Gastroesophageal sphincter (tissue), 4 donors: ENCODE data around the gene PRRG2. TPM values are rescaled to one million over a fixed set of nuclear protein-coding genes. Genes with fewer than 3 reads are reported as not detected.

Source experiments
- ATAC-seq: fragments of 150-250 bp; one replicate; pipeline ENCODE4 v1.9.1; 2016; ENCODE audit warnings: mild to moderate bottlenecking, moderate library complexity
- H3K27ac ChIP-seq, 4 donors: fragments of 200-600 bp; sonication (generic) in 3 of 4; 1 replicate in 3 of 4; 2 replicates in 1 of 4; pipeline ENCODE4 v1.5.1; 2016 to 2019
- H3K27me3 ChIP-seq: fragments of 200-600 bp; sonication (generic); one replicate; pipeline ENCODE4 v1.5.1; 2019
- H3K36me3 ChIP-seq, 2 donors: fragments of 200-600 bp; sonication (generic); one replicate each; pipeline ENCODE4 v1.5.1; 2019; ENCODE audit warnings: control low read depth in 1 of 2
- H3K4me1 ChIP-seq, 3 donors: fragments of 200-600 bp; sonication (generic); 1 replicate in 2 of 3; 2 replicates in 1 of 3; pipeline ENCODE4 v1.5.1; 2016 to 2019; ENCODE audit warnings: control low read depth in 2 of 3
- H3K4me3 ChIP-seq, 2 donors: fragments of 200-600 bp; sonication (generic); one replicate each; pipeline ENCODE4 v1.5.1; 2019; ENCODE audit warnings: mild to moderate bottlenecking in 1 of 2, moderate library complexity in 1 of 2
- H3K9me3 ChIP-seq, 3 donors: fragments of 200-600 bp; sonication (generic); one replicate each; pipeline ENCODE4 v1.5.1; 2017 to 2019; ENCODE audit warnings: control low read depth in 2 of 3
- EP300 ChIP-seq: sonication (generic); formaldehyde crosslinking; IDR thresholded peaks from one replicate; pipeline ENCODE4 v1.6.1; 2017; ENCODE audit warnings: antibody characterized with exemption, mild to moderate bottlenecking
- POLR2A ChIP-seq, 2 donors: fragments of 450-650 bp; IDR thresholded peaks; one replicate each; pipeline ENCODE4 v1.6.1; 2017; ENCODE audit warnings: antibody characterized with exemption in 2 of 2, mild to moderate bottlenecking in 2 of 2, moderate library complexity in 1 of 2
- POLR2AphosphoS5 ChIP-seq: sonication (generic); formaldehyde crosslinking; IDR thresholded peaks from one replicate; pipeline ENCODE4 v1.6.1; 2017; ENCODE audit warnings: antibody characterized with exemption
- WGBS, 2 donors: methylation state at CpG; one replicate each; pipeline ENCODE4 v1.1.5; 2018; ENCODE audit warnings: low coverage in 1 of 2; 5-methylcytosine and 5-hydroxymethylcytosine counted together
- total RNA-seq, 4 donors: library from RNA; depleted of rRNA; stranded (reverse); fragments of >200 nt; gene quantifications; one replicate each; pipeline ENCODE4 v1.1.0, GENCODE V29; 2016
- TF ChIP-seq, protein P1 (sequence below), 4 experiments: fragments of 200-600 bp in 2 of 4; fragments of 450-650 bp in 2 of 4; sonication (generic) in 1 of 4; IDR thresholded peaks; one replicate each; pipeline ENCODE4 v1.5.1; 2017 to 2019; ENCODE audit warnings: antibody characterized with exemption in 4 of 4, mild to moderate bottlenecking in 2 of 4, moderate library complexity in 2 of 4

Gene PRRG2
- total RNA-seq, 4 donors from 2014 or later: 1.0 to 1.1 TPM; not detected in 2

GRCh38 chr19:49624967-49625910 lies 44.1 kb downstream of the PRRG2 start:
- no peaks in the 10 kb centered on the region for H3K9me3 ChIP-seq
- H3K4me1 ChIP-seq: peaks cover 0 to 8% (median 0%) of the 10 kb centered on the region in 3 donors
- TF ChIP-seq POLR2AphosphoS5: no peak
- TF ChIP-seq POLR2A (IDR thresholded peaks at IDR 0.05): no peak
- TF ChIP-seq EP300: no peak
- TF ChIP-seq, protein P1, sequence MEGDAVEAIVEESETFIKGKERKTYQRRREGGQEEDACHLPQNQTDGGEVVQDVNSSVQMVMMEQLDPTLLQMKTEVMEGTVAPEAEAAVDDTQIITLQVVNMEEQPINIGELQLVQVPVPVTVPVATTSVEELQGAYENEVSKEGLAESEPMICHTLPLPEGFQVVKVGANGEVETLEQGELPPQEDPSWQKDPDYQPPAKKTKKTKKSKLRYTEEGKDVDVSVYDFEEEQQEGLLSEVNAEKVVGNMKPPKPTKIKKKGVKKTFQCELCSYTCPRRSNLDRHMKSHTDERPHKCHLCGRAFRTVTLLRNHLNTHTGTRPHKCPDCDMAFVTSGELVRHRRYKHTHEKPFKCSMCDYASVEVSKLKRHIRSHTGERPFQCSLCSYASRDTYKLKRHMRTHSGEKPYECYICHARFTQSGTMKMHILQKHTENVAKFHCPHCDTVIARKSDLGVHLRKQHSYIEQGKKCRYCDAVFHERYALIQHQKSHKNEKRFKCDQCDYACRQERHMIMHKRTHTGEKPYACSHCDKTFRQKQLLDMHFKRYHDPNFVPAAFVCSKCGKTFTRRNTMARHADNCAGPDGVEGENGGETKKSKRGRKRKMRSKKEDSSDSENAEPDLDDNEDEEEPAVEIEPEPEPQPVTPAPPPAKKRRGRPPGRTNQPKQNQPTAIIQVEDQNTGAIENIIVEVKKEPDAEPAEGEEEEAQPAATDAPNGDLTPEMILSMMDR (IDR thresholded peaks at IDR 0.05): no peak
- peaks cover 0 to 60% of the 10 kb centered on the region in 2 donors for H3K36me3 ChIP-seq
- no peak overlapping the region for H3K4me3 ChIP-seq
- 52 to 73% methylated on average over 3 to 4 of the region's 27 CpGs for WGBS, 2 donors
- no peak for ATAC-seq
- no peak overlapping the region for H3K27ac ChIP-seq
- no peaks in the 10 kb centered on the region for H3K27me3 ChIP-seq

DNA sequence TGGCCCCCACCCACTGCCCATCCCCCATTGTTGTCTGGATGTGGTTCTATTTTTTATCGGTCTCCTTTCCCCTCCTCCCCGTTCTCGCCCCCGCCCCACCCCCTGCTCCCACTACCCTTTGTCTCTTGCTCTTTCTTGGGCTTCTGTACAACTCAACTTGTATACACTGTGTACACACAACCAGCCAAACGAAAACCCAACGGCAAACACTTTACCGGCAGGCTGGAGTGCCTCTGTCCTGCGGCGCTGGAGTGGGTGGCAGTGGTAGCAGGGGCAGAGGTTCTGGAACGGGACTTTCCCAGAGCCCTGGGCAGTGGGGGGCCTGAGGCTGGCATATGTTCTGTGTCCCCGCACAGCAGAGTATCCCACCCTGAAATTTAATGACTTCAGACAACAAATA lies 45.1 kb downstream of the PRRG2 start:
- Histone ChIP-seq H3K4me1 (peaks cover 0 to 18% (median 8%) of the 10 kb centered on the region in 3 donors), H3K27ac (no peak overlapping the region), H3K9me3 (no peaks in the 10 kb centered on the region), H3K27me3 (no peaks in the 10 kb centered on the region), H3K4me3 (no peak overlapping the region), H3K36me3 (peaks cover 0 to 50% of the 10 kb centered on the region in 2 donors)
- TF ChIP-seq POLR2AphosphoS5 (no peak), POLR2A (IDR thresholded peaks at IDR 0.05) (no peak), EP300 (no peak)
- TF ChIP-seq, protein P1 (IDR thresholded peaks at IDR 0.05): no peak
- ATAC-seq: no peak
- 77% methylated on average over 8 of the region's 11 CpGs; no CpG with 5 or more reads in 1 of the 2 donors for WGBS, 2 donors

- TF ChIP-seq POLR2AphosphoS5: no peak
- TF ChIP-seq, protein P1 (IDR thresholded peaks at IDR 0.05): no peak
- TF ChIP-seq POLR2A (IDR thresholded peaks at IDR 0.05): no peak
- TF ChIP-seq EP300: no peak
- peak overlapping the region in 2 of 4 donors; percentile 2 to 17 for H3K27ac ChIP-seq
- no peak for ATAC-seq
- no peaks in the 10 kb centered on the region for H3K27me3 ChIP-seq
- H3K4me1 ChIP-seq: peaks cover 0 to 26% (median 10%) of the 10 kb centered on the region in 3 donors
- 40 to 70% methylated on average over 1 to 3 of the region's 9 CpGs for WGBS, 2 donors
- H3K4me3 ChIP-seq: no peak overlapping the region
- H3K9me3 ChIP-seq: no peaks in the 10 kb centered on the region
- peaks cover 0 to 32% of the 10 kb centered on the region in 2 donors for H3K36me3 ChIP-seq
Observed at GRCh38 chr19:49629659-49630058, 48.5 kb downstream of the PRRG2 start.

DNA sequence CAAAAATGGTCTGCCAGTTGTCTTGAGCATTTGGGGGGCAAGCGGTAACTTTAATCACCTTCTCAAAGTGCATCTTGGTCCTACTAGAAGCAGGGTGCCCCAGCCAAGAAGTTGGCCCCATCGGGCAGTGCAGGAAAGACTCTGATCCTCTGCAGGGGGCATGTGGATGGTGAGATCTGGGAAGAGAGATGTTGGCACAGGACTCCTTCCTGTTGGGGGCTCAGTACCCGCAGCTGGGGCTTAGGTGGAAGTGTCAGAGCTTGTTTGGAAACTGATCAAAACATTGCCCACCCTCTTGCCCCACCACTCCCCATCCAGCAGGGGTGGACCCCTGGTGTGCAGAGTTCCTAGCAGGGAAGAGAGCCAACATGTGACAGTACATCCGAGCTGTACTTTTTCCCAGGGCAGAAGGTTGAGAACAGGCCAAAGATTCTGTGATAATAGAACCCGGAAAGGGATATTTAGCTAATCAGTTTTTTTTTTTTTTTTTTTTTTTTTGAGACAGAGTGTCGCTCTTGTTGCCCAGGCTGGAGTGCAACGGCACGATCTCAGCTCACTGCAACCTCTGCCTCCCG lies 50.0 kb downstream of the PRRG2 start:
- Histone ChIP-seq H3K4me1 (peaks cover 0 to 37% (median 10%) of the 10 kb centered on the region in 3 donors), H3K27ac (peak overlapping the region in 2 of 4 donors; percentile 42 to 51), H3K27me3 (no peaks in the 10 kb centered on the region), H3K4me3 (no peak overlapping the region), H3K9me3 (no peaks in the 10 kb centered on the region), H3K36me3 (peaks cover 0 to 32% of the 10 kb centered on the region in 2 donors)
- 19% methylated on average over 4 of the region's 9 CpGs; no CpG with 5 or more reads in 1 of the 2 donors for WGBS, 2 donors
- peak; percentile 34 for ATAC-seq
- no peak for TF ChIP-seq POLR2A (IDR thresholded peaks at IDR 0.05)
- TF ChIP-seq, protein P1 (IDR thresholded peaks at IDR 0.05): no peak
- TF ChIP-seq POLR2AphosphoS5: no peak
